Neural cell (in vitro differentiated cells): ENCODE measurements around the gene ZDHHC14. TPM values are rescaled to one million over a fixed set of nuclear protein-coding genes. Genes with fewer than 3 reads are reported as not detected.

Experiments used
- H2AFZ ChIP-seq: fragments of 200-600, 300-800 bp; sonication (generic), shearing (Covaris generic); 2 replicates; pipeline ENCODE4 v1.6.0; 2014; ENCODE audit warnings: low read depth, mild to moderate bottlenecking, antibody characterized with exemption, low read length, moderate library complexity
- H3F3A ChIP-seq: fragments of 200-600 bp; shearing (Covaris generic); 2 replicates; pipeline ENCODE4 v1.6.1; 2016; ENCODE audit warnings: mild to moderate bottlenecking, moderate library complexity, mixed read lengths, antibody characterized with exemption, low read length; ENCODE audit not compliant: insufficient read depth, poor library complexity, severe bottlenecking
- H3K27ac ChIP-seq: fragments of 200-600, 300-800 bp; sonication (generic), shearing (Covaris generic); 2 replicates; pipeline ENCODE4 v1.5.1; 2014; ENCODE audit warnings: mild to moderate bottlenecking, low read length, moderate library complexity
- H3K27me3 ChIP-seq: fragments of 300-800, 200-600 bp; sonication (generic), shearing (Covaris generic); 2 replicates; pipeline ENCODE4 v1.6.0; 2014; ENCODE audit warnings: mild to moderate bottlenecking, low read depth, low read length, moderate library complexity; ENCODE audit not compliant: insufficient read depth
- H3K36me3 ChIP-seq: fragments of 300-800, 200-600 bp; sonication (generic), shearing (Covaris generic); 2 replicates; pipeline ENCODE4 v1.5.1; 2014; ENCODE audit warnings: mild to moderate bottlenecking, antibody characterized with exemption, low read length, moderate library complexity; ENCODE audit not compliant: insufficient read depth
- H3K4me2 ChIP-seq: fragments of 300-800, 200-600 bp; sonication (generic), shearing (Covaris generic); 2 replicates; pipeline ENCODE4 v1.6.0; 2014; ENCODE audit warnings: mild to moderate bottlenecking, low read length
- H3K4me3 ChIP-seq: fragments of 300-800, 200-600 bp; sonication (generic), shearing (Covaris generic); 2 replicates; pipeline ENCODE4 v1.5.1; 2014; ENCODE audit warnings: mild to moderate bottlenecking, low read length, moderate library complexity
- H3K79me2 ChIP-seq: fragments of 200-600 bp; shearing (Covaris generic); replicated peaks from 2 replicates; pipeline ENCODE4 v1.6.0; 2014; ENCODE audit warnings: mild to moderate bottlenecking, low read length, moderate library complexity; ENCODE audit not compliant: insufficient read depth
- H3K9ac ChIP-seq: fragments of 300-800, 200-600 bp; sonication (generic), shearing (Covaris generic); 2 replicates; pipeline ENCODE4 v1.6.1; 2016; ENCODE audit warnings: mild to moderate bottlenecking, low read length, mixed read lengths
- H3K9me2 ChIP-seq: fragments of 200-600 bp; shearing (Covaris generic); 2 replicates; pipeline ENCODE4 v1.6.1; 2016; ENCODE audit warnings: mild to moderate bottlenecking, low read length, mixed read lengths; ENCODE audit not compliant: insufficient read depth
- H3K9me3 ChIP-seq: fragments of 200-600, 300-800 bp; sonication (generic), shearing (Covaris generic); 2 replicates; pipeline ENCODE4 v1.6.1; 2016; ENCODE audit warnings: mild to moderate bottlenecking, mixed run types, low read length, moderate library complexity, mixed read lengths
- H4K20me1 ChIP-seq: fragments of 200-600 bp; shearing (Covaris generic); 2 replicates; pipeline ENCODE4 v1.6.1; 2016; ENCODE audit warnings: mild to moderate bottlenecking, mixed run types; ENCODE audit not compliant: insufficient read depth
- CTCF ChIP-seq: fragments of 450-650 bp; IDR thresholded peaks from 2 replicates; pipeline ENCODE4 v1.5.1; 2014; ENCODE audit warnings: antibody characterized with exemption, mild to moderate bottlenecking, moderate library complexity; ENCODE audit not compliant: poor library complexity, severe bottlenecking
- EP300 ChIP-seq: fragments of 450-650 bp; conservative IDR thresholded peaks from 2 replicates; pipeline ENCODE4 v1.6.1; 2014; ENCODE audit warnings: antibody characterized with exemption, mild to moderate bottlenecking, moderate library complexity; ENCODE audit not compliant: poor library complexity, severe bottlenecking
- EZH2 ChIP-seq: fragments of 200-600, 300-800 bp; shearing (Covaris generic), sonication (generic); IDR thresholded peaks from 2 replicates; pipeline ENCODE4 v1.6.1; 2014; ENCODE audit warnings: antibody characterized with exemption, low read length, borderline replicate concordance, mild to moderate bottlenecking; ENCODE audit not compliant: insufficient read depth, poor library complexity, severe bottlenecking
- MXI1 ChIP-seq: fragments of 450-650 bp; conservative IDR thresholded peaks from 2 replicates; pipeline ENCODE4 v1.6.1; 2014; ENCODE audit warnings: antibody characterized with exemption, mild to moderate bottlenecking; ENCODE audit not compliant: poor library complexity, severe bottlenecking
- POLR2AphosphoS5 ChIP-seq: IDR thresholded peaks from 2 replicates; pipeline ENCODE4 v1.6.1; 2012
- RAD21 ChIP-seq: fragments of 450-650 bp; conservative IDR thresholded peaks from 2 replicates; pipeline ENCODE4 v1.6.1; 2014; ENCODE audit warnings: antibody characterized with exemption, mild to moderate bottlenecking, moderate library complexity
- REST ChIP-seq: IDR thresholded peaks from 2 replicates; pipeline ENCODE4 v1.6.1; 2012; ENCODE audit warnings: borderline replicate concordance
- SMC3 ChIP-seq: fragments of 450-650 bp; conservative IDR thresholded peaks from 2 replicates; pipeline ENCODE4 v1.6.1; 2014; ENCODE audit warnings: antibody characterized with exemption, mild to moderate bottlenecking, moderate library complexity; ENCODE audit not compliant: poor library complexity
- TAF1 ChIP-seq: IDR thresholded peaks from 2 replicates; pipeline ENCODE4 v1.6.1; 2012; ENCODE audit warnings: low read depth
- polyA plus RNA-seq: library from polyadenylated mRNA; depleted of rRNA; stranded (reverse); fragments of >200 nt; gene quantifications from 2 replicates; pipeline ENCODE4 v1.2.3, GENCODE V29; 2014

The ZDHHC14 gene
- polyA plus RNA-seq, 1 donor from 2014 or later: 4.1 TPM

GRCh38 chr6:157496534-157497095 lies 115.6 kb downstream of the ZDHHC14 start:
- Histone ChIP-seq H3K4me2 (no peak overlapping the region), H4K20me1 (no peaks in the 10 kb centered on the region)

GRCh38 chr6:157497579-157497978 lies 116.6 kb downstream of the ZDHHC14 start:
- H3K9me3 ChIP-seq: no peaks in the 10 kb centered on the region
- H3K79me2 ChIP-seq: no peaks in the 10 kb centered on the region
- no peaks in the 10 kb centered on the region for H3K36me3 ChIP-seq
- H3F3A ChIP-seq: no peaks in the 10 kb centered on the region
- H2AFZ ChIP-seq: no peak overlapping the region
- H3K4me2 ChIP-seq: no peak overlapping the region
- no peak overlapping the region for H3K9ac ChIP-seq
- H3K4me3 ChIP-seq: no peak overlapping the region
- H3K27me3 ChIP-seq: no peaks in the 10 kb centered on the region
- H3K27ac ChIP-seq: no peak overlapping the region
- H3K9me2 ChIP-seq: no peaks in the 10 kb centered on the region
- no peaks in the 10 kb centered on the region for H4K20me1 ChIP-seq
- no peak for TF ChIP-seq SMC3
- no peak for TF ChIP-seq EZH2
- no peak for TF ChIP-seq TAF1
- TF ChIP-seq POLR2AphosphoS5: no peak
- no peak for TF ChIP-seq CTCF
- TF ChIP-seq RAD21: no peak
- TF ChIP-seq MXI1: no peak
- no peak for TF ChIP-seq EP300

More at GRCh38 chr6:157496534-157497095, 115.6 kb downstream of the ZDHHC14 start:
- H3K27me3 ChIP-seq: no peaks in the 10 kb centered on the region
- H3K79me2 ChIP-seq: no peaks in the 10 kb centered on the region
- H3K4me3 ChIP-seq: no peak overlapping the region
- TF ChIP-seq EZH2 (no peak), RAD21 (no peak), SMC3 (no peak), TAF1 (no peak), CTCF (no peak), EP300 (no peak), POLR2AphosphoS5 (no peak), MXI1 (no peak), REST (no peak)
- no peak overlapping the region for H2AFZ ChIP-seq
- no peaks in the 10 kb centered on the region for H3K9me2 ChIP-seq
- no peaks in the 10 kb centered on the region for H3K9me3 ChIP-seq
- no peaks in the 10 kb centered on the region for H3K36me3 ChIP-seq
- no peaks in the 10 kb centered on the region for H3F3A ChIP-seq
- H3K9ac ChIP-seq: no peak overlapping the region
- H3K27ac ChIP-seq: no peak overlapping the region
